SHP77 (cell line): ENCODE data around the gene COL13A1.

Experiments
- DNase-seq, 2 experiments: peaks; one replicate each; lab custom pipeline; 2025; lab: John Stamatoyannopoulos, UW

The COL13A1 gene

GRCh38 chr10:69952069-69952800, 150.5 kb downstream of the COL13A1 start:
- DNase-seq: no peak

DNA sequence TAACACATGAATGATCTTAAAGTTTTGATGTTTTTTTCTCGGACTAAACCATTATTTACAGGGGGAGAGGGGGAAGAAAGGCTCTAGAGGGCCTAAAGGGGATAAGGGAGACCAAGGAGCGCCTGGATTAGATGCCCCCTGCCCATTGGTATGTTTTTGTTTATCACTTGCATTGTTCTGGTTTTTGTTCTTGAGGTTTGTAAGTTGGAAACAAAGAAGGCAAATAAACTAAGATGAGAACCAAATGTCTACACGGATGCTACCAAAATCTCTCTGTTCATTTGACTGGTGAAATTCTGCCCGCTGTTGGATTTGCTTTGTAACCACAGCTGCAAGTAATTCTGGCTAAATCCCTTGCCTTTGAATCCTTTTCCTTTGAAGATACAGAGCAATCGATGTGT, 151.1 kb downstream of the COL13A1 start:
- DNase-seq: no peak

DNA sequence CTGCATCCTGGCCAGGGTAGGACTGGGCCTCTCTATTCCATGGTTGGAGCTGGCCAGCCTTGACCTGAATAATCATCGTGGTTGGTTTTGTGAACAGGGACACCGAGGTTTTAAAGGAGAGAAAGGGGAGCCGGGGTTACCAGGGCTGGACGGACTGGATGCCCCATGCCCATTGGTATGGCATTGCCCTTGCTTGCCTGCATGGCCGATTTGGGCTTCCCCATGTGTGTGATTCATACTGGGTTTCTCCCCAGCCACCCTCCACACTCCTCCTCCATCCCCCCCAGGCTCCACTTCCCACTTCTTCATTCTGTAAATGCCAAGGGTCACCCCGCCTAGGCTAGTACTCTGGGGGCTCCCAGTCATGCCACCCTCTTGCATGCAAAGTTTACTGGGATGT, 152.1 kb downstream of the COL13A1 start:
- no peak for DNase-seq

- no peak for DNase-seq
Observed at GRCh38 chr10:69955211-69955805, 153.6 kb downstream of the COL13A1 start.

DNA sequence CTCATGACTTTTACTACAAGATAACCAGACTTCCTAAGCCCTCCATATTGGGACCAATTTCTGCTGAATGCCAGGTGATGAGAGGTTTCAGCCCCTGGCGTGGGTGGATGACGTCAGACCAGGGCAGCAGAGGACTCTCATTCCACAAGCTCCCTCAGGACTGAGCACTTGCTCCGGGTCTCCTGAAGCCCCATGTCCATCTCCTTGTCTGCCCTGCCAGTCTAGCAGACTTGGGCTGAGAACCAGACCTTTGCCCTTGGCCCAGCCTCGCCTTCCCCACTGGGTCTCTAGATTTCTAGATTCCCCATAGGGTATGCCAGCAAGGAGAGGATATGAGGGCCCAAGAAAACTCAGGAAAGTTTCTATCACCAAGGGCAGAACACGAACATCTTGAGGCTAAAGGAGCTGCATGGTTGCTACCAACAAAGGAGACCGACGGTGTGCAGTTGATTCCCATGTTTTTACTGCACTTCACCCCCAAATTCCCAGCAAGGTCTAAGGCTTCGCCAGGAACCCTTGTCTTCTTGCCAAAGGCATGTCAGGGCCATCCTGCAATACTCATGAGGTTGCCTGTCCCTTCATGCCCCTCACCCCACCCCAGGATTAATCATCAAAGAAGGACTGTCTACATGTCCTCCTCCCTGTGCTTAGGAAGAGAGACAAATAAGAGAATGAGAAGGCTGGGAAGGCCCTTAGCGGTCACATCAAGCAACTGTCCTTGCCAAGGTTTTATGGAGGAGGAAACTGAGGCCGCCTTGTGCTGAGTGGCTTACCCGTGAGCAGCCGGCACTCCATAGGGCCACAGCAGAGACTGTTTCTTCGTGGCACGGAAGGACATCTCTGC, 154.4 kb downstream of the COL13A1 start:
- DNase-seq: no peak

- no peak for DNase-seq
Observed at GRCh38 chr10:69956741-69957230, 155.1 kb downstream of the COL13A1 start.

DNA sequence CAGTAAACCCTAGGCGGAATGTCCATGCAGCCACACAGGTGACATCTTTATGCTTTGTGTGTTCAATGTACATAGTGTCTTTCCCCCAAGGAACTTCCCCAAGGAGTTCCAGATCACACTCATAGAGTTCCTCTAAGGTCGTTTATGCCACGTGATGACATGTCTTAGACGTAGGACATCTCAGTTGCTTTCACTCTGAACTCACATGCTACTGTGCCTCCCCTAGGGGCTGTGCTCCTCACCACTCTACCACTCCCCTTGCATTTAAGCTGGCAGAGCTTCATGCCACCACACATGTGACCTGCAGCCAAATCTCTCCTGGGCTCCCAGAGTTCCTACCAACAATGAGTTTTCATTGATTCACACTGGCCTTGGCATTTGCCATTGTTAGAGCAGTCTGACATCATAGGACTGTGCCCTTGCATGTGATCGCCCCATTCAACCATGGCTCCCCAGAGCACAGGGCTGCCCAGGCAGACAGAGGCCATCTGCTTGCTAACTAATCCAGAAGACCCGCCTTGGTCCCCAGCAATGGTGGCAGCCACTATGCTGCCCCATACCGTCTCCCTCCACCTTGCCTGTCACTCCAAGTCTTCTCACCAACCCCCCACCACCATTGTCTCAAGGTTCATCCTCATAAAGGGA, 155.7 kb downstream of the COL13A1 start:
- DNase-seq: no peak

GRCh38 chr10:69957886-69958555, 156.3 kb downstream of the COL13A1 start:
- DNase-seq: no peak

- DNase-seq: no peak
Observed at GRCh38 chr10:69958556-69958902, 156.8 kb downstream of the COL13A1 start.

GRCh38 chr10:69959911-69960310, 158.2 kb downstream of the COL13A1 start:
- DNase-seq: no peak

GRCh38 chr10:69960606-69960987, 158.9 kb downstream of the COL13A1 start:
- no peak for DNase-seq

- DNase-seq: peak in 1 of 2 experiments; percentile 14
Observed at GRCh38 chr10:69960988-69961880, 159.5 kb downstream of the COL13A1 start.

- no peak for DNase-seq
Observed at GRCh38 chr10:69961881-69962745, 160.4 kb downstream of the COL13A1 start.

GRCh38 chr10:69962746-69963135, 161.0 kb downstream of the COL13A1 start:
- DNase-seq: no peak

- DNase-seq: no peak
Observed at GRCh38 chr10:69963178-69963834, 161.6 kb downstream of the COL13A1 start.

- no peak for DNase-seq
Observed at GRCh38 chr10:69963835-69964710, 162.4 kb downstream of the COL13A1 start.

GRCh38 chr10:69965086-69965485, 163.4 kb downstream of the COL13A1 start:
- DNase-seq: no peak
